Measurements from ENCODE around the gene CCDC86.

Gene CCDC86

GRCh38 chr11:60831501-60832079 is 10.3 kb upstream of the CCDC86 start:
- DNase-seq: peak; percentile 34

GRCh38 chr11:60834742-60835533 is 7.0 kb upstream of the CCDC86 start:
- no peak for DNase-seq

- DNase-seq: no peak
Observed at GRCh38 chr11:60835534-60835846, 6.4 kb upstream of the CCDC86 start.

GRCh38 chr11:60836866-60837515 is 4.9 kb upstream of the CCDC86 start:
- DNase-seq: no peak

GRCh38 chr11:60838132-60838531 is 3.8 kb upstream of the CCDC86 start:
- DNase-seq: no peak

GRCh38 chr11:60840470-60841430 is 1.2 kb upstream of the CCDC86 start:
- no peak for DNase-seq

GRCh38 chr11:60842668-60843600 is 1.0 kb downstream of the CCDC86 start:
- DNase-seq: no peak

GRCh38 chr11:60844045-60844869 is 2.3 kb downstream of the CCDC86 start:
- DNase-seq: no peak

- no peak for DNase-seq
Observed at GRCh38 chr11:60844870-60845221, 2.9 kb downstream of the CCDC86 start.

- no peak for DNase-seq
Observed at GRCh38 chr11:60845338-60845737, 3.4 kb downstream of the CCDC86 start.

- no peak for DNase-seq
Observed at GRCh38 chr11:60847281-60847680, 5.4 kb downstream of the CCDC86 start.

- no peak for DNase-seq
Observed at GRCh38 chr11:60847896-60848295, 6.0 kb downstream of the CCDC86 start.

GRCh38 chr11:60848714-60849151 is 6.8 kb downstream of the CCDC86 start:
- DNase-seq: no peak

- no peak for DNase-seq
Observed at GRCh38 chr11:60849641-60850520, 8.0 kb downstream of the CCDC86 start.

- no peak for DNase-seq
Observed at GRCh38 chr11:60851327-60852104, 9.6 kb downstream of the CCDC86 start.

GRCh38 chr11:60852117-60852981 is 10.4 kb downstream of the CCDC86 start:
- no peak for DNase-seq

- DNase-seq: no peak
Observed at GRCh38 chr11:60852982-60853950, 11.4 kb downstream of the CCDC86 start.
